Adipocyte (in vitro differentiated cells): Measurements from ENCODE around the gene NANP.
"Not testable (repeated sequence)": the region's sequence is repeated elsewhere in the genome, so short reads cannot be mapped to it uniquely, and the experiment has no call there.

Experiments used
- DNase-seq: peaks from one replicate; pipeline ENCODE4 v3.0.0-alpha.2; 2015; ENCODE audit warnings: low read depth
- H3K27me3 ChIP-seq: replicated peaks from 2 replicates; pipeline ENCODE4 v1.7.0; 2013; ENCODE audit warnings: mild to moderate bottlenecking, low read length, moderate library complexity; ENCODE audit not compliant: control insufficient read depth, insufficient read depth
- H3K36me3 ChIP-seq: 2 replicates; pipeline ENCODE4 v1.7.0; 2013; ENCODE audit warnings: low read length, mild to moderate bottlenecking, moderate library complexity; ENCODE audit not compliant: control insufficient read depth, insufficient read depth, severe bottlenecking
- H3K4me1 ChIP-seq: 2 replicates; pipeline ENCODE4 v1.7.0; 2013; ENCODE audit warnings: mild to moderate bottlenecking, low read length, moderate library complexity; ENCODE audit not compliant: control insufficient read depth, insufficient read depth
- H3K4me3 ChIP-seq: 2 replicates; pipeline ENCODE4 v1.7.0; 2013; ENCODE audit warnings: mild to moderate bottlenecking, low read length, moderate library complexity
- H3K9ac ChIP-seq: 2 replicates; pipeline ENCODE4 v1.7.0; 2013; ENCODE audit warnings: mild to moderate bottlenecking, low read length, moderate library complexity
- H3K9me3 ChIP-seq: 2 replicates; pipeline ENCODE4 v1.7.0; 2013; ENCODE audit warnings: mild to moderate bottlenecking, low read length, moderate library complexity; ENCODE audit not compliant: control insufficient read depth

NANP gene

DNA sequence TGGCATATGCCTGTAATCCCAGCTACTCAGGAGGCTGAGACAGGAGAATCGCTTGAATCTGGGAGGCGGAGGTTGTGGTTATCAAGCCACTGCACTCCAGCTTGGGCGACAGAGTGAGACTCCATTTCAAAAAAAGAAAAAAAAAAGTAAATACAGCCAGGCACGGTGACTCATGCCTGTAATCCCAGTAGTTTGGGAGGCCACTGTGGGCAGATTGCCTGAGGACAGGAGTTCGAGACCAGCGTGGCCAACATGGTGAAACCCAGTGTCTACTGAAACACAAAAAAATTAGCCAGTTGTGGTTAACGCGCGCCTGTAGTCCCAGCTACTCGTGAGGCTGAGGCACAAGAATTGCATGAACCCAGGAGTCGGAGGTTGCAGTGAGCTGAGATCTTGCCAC is 36.9 kb downstream of the NANP start:
- H3K27me3 ChIP-seq, result no peaks in the 10 kb centered on the region
- no peak for DNase-seq
- no peak overlapping the region for H3K4me3 ChIP-seq
- H3K9me3 ChIP-seq, result no peaks in the 10 kb centered on the region
- H3K36me3 ChIP-seq, result no peaks in the 10 kb centered on the region
- no peak overlapping the region for H3K9ac ChIP-seq
- peaks cover 7% of the 10 kb centered on the region for H3K4me1 ChIP-seq

DNA sequence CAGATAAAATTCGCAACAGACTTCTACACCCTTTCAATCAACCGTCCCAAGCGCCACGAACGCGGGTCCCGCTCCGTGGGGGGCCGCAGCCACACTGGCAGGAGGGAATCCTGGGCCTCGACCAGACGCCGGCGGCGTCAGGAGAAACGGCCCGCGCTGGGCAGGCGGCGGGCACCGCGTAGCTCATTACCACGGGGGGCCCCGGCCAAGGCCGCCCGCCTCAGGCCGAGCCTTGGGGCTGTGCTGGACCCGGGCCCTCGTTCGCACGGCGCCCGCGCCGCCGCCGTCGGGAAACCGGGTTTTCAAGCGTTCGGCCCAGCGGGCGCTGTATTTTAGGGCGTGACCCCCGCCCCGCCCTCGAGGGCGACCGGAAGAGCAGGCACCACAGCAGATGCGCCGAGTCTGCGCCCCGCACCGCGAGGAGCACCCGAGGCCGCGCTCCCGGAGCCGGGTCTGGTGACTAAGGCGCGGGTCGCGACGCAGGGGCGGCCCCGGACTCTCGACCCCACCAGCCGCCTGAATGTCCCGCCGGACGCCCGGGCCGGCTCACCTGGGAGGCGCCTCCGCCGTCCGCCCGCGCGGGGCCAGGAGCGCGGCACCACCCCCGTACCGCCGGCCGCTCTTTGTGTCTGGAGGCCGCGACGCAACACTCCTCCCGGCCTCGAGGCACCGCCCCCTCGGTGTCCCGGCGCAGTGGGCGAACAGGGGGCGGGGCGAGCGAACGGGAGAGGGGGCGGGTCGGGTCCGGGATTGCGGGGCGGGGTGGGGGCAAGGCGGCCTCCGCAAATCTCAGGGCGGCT is 38.7 kb downstream of the NANP start, which contains the start of gene NINL:
TSS of gene NINL (minus strand) at position 627 of the 800 bp plus-strand sequence. CDS start 58,944 bp downstream, outside the sequence.
- H3K4me1 ChIP-seq, result peaks cover 7% of the 10 kb centered on the region
- peak within 1 kb of the TSS; percentile 86 for H3K9ac ChIP-seq
- H3K9me3 ChIP-seq, result no peaks in the 10 kb centered on the region
- peak within 1 kb of the TSS; percentile 85 for H3K4me3 ChIP-seq
- no peaks in the 10 kb centered on the region for H3K36me3 ChIP-seq
- no peaks in the 10 kb centered on the region for H3K27me3 ChIP-seq
- peak; percentile 83 for DNase-seq

DNA sequence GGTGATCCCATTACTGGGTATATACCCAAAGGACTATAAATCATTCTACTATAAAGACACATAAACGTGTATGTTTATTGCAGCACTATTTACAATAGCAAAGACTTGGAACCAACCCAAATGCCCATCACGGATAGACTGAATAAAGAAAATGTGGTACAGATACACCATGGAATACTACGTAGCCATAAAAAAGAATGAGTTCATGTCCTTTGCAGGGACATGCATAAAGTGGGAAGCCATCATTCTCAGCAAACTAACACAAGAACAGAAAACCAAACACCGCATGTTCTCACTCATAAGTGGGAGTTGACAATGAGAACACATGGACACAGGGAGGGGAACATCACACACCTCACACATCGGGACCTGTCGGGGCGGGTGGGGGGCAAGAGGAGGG is 40.2 kb downstream of the NANP start:
- not testable (repeated sequence) for H3K36me3 ChIP-seq, DNase-seq, H3K27me3 ChIP-seq, H3K9ac ChIP-seq, H3K4me3 ChIP-seq, H3K4me1 ChIP-seq, H3K9me3 ChIP-seq

GRCh38 chr20:25580711-25581110 is 43.1 kb downstream of the NANP start:
- Histone ChIP-seq H3K4me3 (no peak overlapping the region), H3K27me3 (no peaks in the 10 kb centered on the region), H3K9me3 (no peaks in the 10 kb centered on the region), H3K36me3 (no peaks in the 10 kb centered on the region), H3K4me1 (peaks cover 7% of the 10 kb centered on the region), H3K9ac (no peak overlapping the region)
- DNase-seq, result peak; percentile 44

DNA sequence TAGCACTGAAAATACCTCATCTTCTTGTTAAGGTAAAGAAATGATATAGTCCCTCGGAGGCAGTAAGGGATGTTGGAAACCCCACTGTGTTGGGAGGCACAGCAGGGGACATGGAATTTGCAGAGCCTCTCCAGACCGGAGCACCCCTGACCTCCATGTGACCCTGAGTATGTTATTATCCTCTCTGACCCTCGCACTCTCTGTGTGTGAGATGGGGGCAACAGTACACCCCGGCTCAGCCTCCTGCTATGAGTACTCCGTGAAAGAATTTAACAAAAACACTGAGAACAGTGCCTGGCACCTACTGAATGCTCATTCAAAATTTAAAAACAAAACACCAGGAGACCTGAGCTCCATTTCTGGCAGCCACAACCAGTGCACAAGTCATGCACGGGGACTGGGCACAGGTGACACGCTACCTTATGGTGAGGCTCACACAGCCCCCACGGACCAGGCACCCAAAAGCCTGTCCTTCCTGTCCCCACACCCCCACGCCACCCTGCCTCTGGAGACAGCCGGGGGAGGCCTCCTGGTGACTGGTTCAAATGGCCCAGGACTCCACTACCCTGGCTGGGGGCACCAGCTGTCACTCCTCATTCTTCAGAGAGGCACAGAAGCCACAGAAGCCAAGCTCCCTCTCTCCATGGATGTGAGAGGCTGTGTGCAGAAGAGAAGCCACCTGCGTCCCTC is 44.6 kb downstream of the NANP start:
- Histone ChIP-seq H3K9me3 (no peaks in the 10 kb centered on the region), H3K4me1 (peaks cover 4% of the 10 kb centered on the region), H3K4me3 (no peak overlapping the region), H3K27me3 (no peaks in the 10 kb centered on the region), H3K36me3 (no peaks in the 10 kb centered on the region), H3K9ac (no peak overlapping the region)
- DNase-seq, result no peak

GRCh38 chr20:25576783-25577530 is 46.9 kb downstream of the NANP start:
- Histone ChIP-seq H3K4me3 (no peak overlapping the region), H3K36me3 (no peaks in the 10 kb centered on the region), H3K9me3 (no peaks in the 10 kb centered on the region), H3K4me1 (peaks cover 15% of the 10 kb centered on the region), H3K9ac (no peak overlapping the region), H3K27me3 (no peaks in the 10 kb centered on the region)
- no peak for DNase-seq

GRCh38 chr20:25574411-25574810 is 49.4 kb downstream of the NANP start:
- DNase-seq, result peak; percentile 35
- Histone ChIP-seq H3K4me1 (peaks cover 21% of the 10 kb centered on the region), H3K4me3 (no peak overlapping the region), H3K36me3 (no peaks in the 10 kb centered on the region), H3K9ac (no peak overlapping the region), H3K9me3 (no peaks in the 10 kb centered on the region), H3K27me3 (no peaks in the 10 kb centered on the region)

DNA sequence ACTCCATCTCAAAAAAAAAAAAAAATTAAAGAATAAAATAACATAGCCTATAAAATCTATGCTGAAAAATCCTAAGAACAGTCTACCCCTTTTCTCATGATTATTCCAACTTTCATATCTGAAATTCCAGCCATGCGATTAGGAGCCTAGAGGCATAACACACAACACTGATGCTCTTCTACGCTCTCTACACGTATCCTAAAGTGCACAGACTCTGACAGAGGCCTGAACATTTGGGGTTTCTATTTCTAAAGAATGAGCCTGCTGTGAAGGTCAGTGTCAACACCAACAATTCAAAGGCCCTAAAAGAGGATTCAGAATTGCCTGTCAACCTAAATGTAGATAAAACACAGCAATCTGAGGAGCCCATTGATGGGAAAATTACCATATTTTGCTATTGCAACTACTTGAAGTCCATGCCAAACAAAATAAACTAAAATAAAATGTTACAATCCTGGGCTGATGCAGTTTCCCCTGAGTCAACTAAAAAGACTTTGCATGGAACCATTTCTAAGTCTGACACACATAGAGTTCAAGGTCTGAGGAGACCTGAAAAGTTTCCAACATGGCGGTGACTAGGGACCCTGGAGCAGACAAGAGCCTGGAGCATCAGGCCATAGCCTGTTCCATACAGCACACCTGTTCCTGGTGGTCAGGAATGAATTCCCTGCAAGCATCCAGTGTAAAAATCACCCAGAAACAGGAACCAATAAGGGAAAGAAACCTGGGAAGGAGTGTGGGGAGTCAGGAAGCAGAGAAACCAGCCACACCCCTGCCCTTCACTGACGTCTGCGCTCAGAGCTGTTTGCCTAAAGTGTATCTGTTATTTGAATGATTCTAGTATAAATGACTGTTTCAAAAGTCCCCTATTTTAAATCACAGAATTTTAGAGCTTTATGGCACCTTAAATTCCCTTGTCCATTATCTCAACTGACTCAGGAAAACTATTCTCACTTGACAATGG is 50.2 kb downstream of the NANP start:
- peak; percentile 76 for DNase-seq
- H3K9me3 ChIP-seq, result no peaks in the 10 kb centered on the region

DNA sequence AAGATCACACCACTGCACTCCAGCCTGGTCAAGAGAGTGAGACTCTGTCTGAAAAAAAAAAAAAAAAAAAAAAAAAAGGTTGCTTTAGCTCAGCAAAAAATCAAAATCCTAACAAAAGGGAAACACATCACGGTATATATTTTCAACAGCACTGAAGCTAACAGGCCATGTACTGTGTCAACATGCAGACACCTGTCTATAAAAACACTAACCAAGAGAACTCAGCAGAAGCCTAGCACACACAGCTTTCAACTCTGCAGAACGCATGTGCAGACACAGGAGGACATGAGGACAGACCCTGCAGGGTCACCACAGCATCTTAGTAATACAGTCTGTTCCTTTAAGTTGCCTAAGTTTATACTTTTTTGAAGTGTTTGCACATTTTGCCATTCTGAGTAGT is 52.0 kb downstream of the NANP start:
- Histone ChIP-seq H3K27me3 (no peaks in the 10 kb centered on the region), H3K36me3 (no peaks in the 10 kb centered on the region), H3K9me3 (no peaks in the 10 kb centered on the region), H3K9ac (no peak overlapping the region), H3K4me1 (peaks cover 21% of the 10 kb centered on the region), H3K4me3 (no peak overlapping the region)
- DNase-seq, result no peak

More for the DNA sequence above, 50.2 kb downstream of the NANP start:
- no peak overlapping the region for H3K9ac ChIP-seq
- H3K36me3 ChIP-seq, result no peaks in the 10 kb centered on the region
- H3K4me1 ChIP-seq, result peaks cover 21% of the 10 kb centered on the region
- no peaks in the 10 kb centered on the region for H3K27me3 ChIP-seq
- no peak overlapping the region for H3K4me3 ChIP-seq

DNA sequence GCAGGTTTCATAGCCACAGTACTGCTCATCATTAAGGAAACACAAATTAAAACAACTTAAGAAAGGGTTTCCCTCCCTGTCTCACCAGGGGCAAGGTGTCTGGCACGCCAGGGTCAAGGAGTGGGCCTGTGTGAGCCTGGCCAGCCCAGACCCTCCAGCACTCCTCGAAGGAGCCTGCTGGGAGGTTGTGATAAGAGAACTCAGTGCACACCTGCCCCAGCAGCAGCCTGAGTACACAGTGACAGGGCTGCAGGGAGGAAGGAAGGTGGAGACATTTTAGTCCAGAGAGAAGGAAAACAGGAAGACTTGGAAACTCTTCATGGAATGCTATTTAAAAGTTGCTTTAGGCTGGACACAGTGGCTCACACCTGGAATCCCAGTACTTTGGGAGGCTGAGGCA is 52.6 kb downstream of the NANP start:
- H3K9me3 ChIP-seq, result no peaks in the 10 kb centered on the region
- H3K9ac ChIP-seq, result no peak overlapping the region
- no peaks in the 10 kb centered on the region for H3K36me3 ChIP-seq
- DNase-seq, result no peak
- H3K27me3 ChIP-seq, result no peaks in the 10 kb centered on the region
- no peak overlapping the region for H3K4me3 ChIP-seq
- H3K4me1 ChIP-seq, result peaks cover 21% of the 10 kb centered on the region
